Activated B cell treated with CpG ODN at 0.5 μM for 24 hours (primary cell): ENCODE measurements around the gene AP2A1. TPM values are rescaled to one million over a fixed set of nuclear protein-coding genes. Genes with fewer than 3 reads are reported as not detected.

Experiments
- ATAC-seq: fragments of 200-7000 bp; cut with Tn5 transposase; one replicate; pipeline ENCODE4 v1.10.0; 2021; ENCODE audit warnings: low read depth, mild to moderate bottlenecking, moderate library complexity
- CTCF ChIA-PET: fragments of 350-600 bp; sonication (Branson Sonifier 250); formaldehyde crosslinking; loops from one replicate; lab custom pipeline; 2021; ENCODE audit warnings: antibody characterized with exemption; lab: Charles Lee
- POLR2A ChIA-PET: fragments of 350-600 bp; sonication (Branson Sonifier 250); formaldehyde crosslinking; loops from one replicate; lab custom pipeline; 2021; ENCODE audit warnings: antibody characterized with exemption; lab: Charles Lee
- DNase-seq: peaks from one replicate; pipeline ENCODE4 v3.0.0; 2022
- H3K27ac Mint-ChIP-seq: one replicate; pipeline ENCODE4 v1.8.0; 2020; ENCODE audit warnings: mixed read lengths
- H3K27me3 Mint-ChIP-seq: one replicate; pipeline ENCODE4 v1.8.0; 2021; ENCODE audit warnings: mixed read lengths
- H3K36me3 Mint-ChIP-seq: one replicate; pipeline ENCODE4 v1.8.0; 2021; ENCODE audit warnings: low read depth, mixed read lengths
- H3K4me1 Mint-ChIP-seq: one replicate; pipeline ENCODE4 v1.8.0; 2021; ENCODE audit warnings: mixed read lengths
- H3K4me3 Mint-ChIP-seq: one replicate; pipeline ENCODE4 v1.8.0; 2020; ENCODE audit warnings: mild to moderate bottlenecking, mixed read lengths
- H3K9me3 Mint-ChIP-seq: one replicate; pipeline ENCODE4 v1.8.0; 2020; ENCODE audit warnings: mixed read lengths
- intact Hi-C: fragments of 100-400 bp; cut with micrococcal nuclease; formaldehyde crosslinking; loops from one replicate; pipeline ENCODE4 v1.15.1; 2024
- total RNA-seq: library from RNA; stranded (reverse); gene quantifications from 2 replicates; pipeline ENCODE4 v1.2.3, GENCODE V29; 2022
- TF ChIP-seq, protein P1 (sequence below): fragments of 200-600 bp; IDR thresholded peaks from one replicate; pipeline ENCODE4 v1.8.0; 2022; ENCODE audit warnings: antibody characterized with exemption, mild to moderate bottlenecking

AP2A1 gene
- total RNA-seq, 1 donor from 2014 or later = 60.6 TPM

DNA sequence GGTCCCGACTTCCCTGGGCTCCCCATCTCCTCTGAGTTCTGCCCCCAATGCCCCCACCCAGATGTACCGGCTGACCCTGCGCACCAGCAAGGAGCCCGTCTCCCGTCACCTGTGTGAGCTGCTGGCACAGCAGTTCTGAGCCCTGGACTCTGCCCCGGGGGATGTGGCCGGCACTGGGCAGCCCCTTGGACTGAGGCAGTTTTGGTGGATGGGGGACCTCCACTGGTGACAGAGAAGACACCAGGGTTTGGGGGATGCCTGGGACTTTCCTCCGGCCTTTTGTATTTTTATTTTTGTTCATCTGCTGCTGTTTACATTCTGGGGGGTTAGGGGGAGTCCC, 39.8 kb downstream of the AP2A1 start:
- intact Hi-C loops = no loop called here
- POLR2A ChIA-PET = interaction anchor here (1.2 to 1.4 kb wide), 2 partner anchors 40 to 70 kb away, joined by 3 to 4 read pairs; partner anchors contain the start of genes AKT1S1 and AP2A1
- Mint-ChIP-seq H3K4me1 (peaks cover 33% of the 10 kb centered on the region), H3K4me3 (no peak overlapping the region), H3K27ac (peak overlapping the region; percentile 47), H3K36me3 (peaks cover 33% of the 10 kb centered on the region), H3K27me3 (no peaks in the 10 kb centered on the region), H3K9me3 (no peaks in the 10 kb centered on the region)
- TF ChIP-seq, protein P1, sequence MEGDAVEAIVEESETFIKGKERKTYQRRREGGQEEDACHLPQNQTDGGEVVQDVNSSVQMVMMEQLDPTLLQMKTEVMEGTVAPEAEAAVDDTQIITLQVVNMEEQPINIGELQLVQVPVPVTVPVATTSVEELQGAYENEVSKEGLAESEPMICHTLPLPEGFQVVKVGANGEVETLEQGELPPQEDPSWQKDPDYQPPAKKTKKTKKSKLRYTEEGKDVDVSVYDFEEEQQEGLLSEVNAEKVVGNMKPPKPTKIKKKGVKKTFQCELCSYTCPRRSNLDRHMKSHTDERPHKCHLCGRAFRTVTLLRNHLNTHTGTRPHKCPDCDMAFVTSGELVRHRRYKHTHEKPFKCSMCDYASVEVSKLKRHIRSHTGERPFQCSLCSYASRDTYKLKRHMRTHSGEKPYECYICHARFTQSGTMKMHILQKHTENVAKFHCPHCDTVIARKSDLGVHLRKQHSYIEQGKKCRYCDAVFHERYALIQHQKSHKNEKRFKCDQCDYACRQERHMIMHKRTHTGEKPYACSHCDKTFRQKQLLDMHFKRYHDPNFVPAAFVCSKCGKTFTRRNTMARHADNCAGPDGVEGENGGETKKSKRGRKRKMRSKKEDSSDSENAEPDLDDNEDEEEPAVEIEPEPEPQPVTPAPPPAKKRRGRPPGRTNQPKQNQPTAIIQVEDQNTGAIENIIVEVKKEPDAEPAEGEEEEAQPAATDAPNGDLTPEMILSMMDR = no peak
- DNase-seq (no peak), ATAC-seq (no peak)
- CTCF ChIA-PET = no interaction called here

DNA sequence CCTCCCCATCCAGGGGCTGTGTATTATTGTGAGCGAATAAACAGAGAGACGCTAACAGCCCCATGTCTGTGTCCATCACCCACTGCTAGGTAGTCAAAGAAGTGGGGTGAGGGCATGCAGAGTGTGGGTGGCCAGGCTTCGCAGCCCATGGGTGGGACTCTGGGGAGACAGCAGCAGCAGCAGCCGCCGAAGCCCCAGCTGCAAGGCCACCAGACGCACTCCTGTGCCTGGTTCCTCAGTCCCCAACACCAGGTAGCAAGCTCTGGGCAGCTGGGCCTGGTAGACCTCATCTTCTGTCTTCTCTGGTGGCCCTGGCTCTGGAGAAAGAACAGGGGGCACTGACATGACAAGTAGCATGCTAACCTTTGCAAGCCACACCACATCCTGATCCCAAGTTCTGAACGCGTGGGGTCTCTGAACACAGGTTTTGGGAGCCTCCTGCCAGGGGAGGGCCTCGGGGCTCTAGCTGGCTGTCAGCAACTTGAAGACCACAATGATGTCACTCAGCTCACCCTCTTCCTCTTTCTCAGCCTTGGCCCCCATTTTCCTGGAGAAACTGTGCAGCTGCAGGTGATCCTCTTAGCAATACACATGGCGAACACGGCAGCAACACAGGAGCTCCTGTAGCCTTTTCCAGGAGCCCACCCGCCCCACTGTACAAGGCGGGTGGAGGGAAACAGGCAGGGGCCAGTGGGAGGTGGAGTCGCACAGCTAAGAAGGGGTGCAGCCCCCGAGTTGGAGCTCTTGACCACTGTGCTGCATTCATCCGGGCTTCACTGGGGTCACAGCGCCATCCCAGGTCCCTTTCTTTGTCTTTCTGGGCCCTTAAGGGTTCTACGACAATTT, 40.5 kb downstream of the AP2A1 start:
- DNase-seq = no peak
- Mint-ChIP-seq H3K27ac (peak overlapping the region; percentile 79), H3K4me1 (peaks cover 36% of the 10 kb centered on the region), H3K27me3 (no peaks in the 10 kb centered on the region), H3K36me3 (peaks cover 29% of the 10 kb centered on the region), H3K4me3 (peak overlapping the region; percentile 35), H3K9me3 (no peaks in the 10 kb centered on the region)
- intact Hi-C loops = no loop called here
- TF ChIP-seq, protein P1 = no peak
- CTCF ChIA-PET = interaction anchor here (1.1 kb wide), 1 partner anchor 131 kb away, joined by 3 read pairs; no protein-coding TSS in a partner anchor
- POLR2A ChIA-PET = interaction anchor here (0.6 to 1.4 kb wide), 3 partner anchors 41 to 124 kb away, joined by 3 to 5 read pairs (median 4); partner anchors contain the start of genes AKT1S1 and AP2A1
- no peak for ATAC-seq

DNA sequence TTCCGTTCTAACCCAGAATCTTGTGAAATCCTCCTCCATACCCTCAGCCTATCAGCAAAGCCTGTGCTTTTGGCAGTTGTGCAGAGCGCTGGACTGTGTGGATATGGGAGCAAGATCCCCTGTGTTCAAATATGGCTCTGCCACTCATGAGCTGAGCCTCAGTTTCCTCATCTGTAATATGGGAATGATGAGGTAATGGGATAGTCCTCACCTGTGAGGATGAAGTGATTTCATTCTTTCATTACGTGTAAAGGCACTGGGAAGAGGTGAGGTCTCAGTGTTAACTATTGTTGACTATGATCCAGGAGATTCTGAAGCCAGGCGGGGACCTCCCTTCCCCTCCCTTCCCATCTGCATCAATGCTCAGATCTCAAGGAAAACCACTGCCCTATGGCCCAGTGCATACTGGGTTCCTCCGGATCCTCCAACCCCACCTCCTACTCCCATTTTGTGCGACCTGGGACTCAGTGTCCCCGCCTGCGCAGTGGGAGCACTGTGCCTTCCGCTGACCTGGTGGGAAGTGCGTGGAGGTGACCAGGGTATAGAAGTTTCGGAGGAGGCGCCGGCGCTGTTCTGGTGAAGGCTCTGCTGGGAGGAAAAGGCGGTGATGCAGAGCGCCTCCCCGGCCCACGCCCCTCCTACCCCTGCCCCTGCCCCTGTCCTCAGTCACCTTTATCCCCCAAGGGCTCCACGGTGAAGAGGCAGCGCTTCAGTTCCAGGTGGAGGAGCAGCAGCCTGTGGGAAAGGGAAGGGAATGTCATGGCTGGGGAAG, 41.3 kb downstream of the AP2A1 start:
- Mint-ChIP-seq H3K4me3 (peak overlapping the region; percentile 91), H3K36me3 (peaks cover 23% of the 10 kb centered on the region), H3K9me3 (no peaks in the 10 kb centered on the region), H3K27ac (no peak overlapping the region), H3K4me1 (peaks cover 44% of the 10 kb centered on the region), H3K27me3 (no peaks in the 10 kb centered on the region)
- no peak for DNase-seq
- intact Hi-C loops = loop anchor here (1.0 to 2.0 kb wide), 2 partner anchors 42 to 121 kb away; partner anchors contain the start of genes ATF5 and NUP62
- no peak for ATAC-seq
- ChIA-PET POLR2A (interaction anchor here (0.6 to 1.8 kb wide), 11 partner anchors 40 to 1087 kb away, joined by 3 to 10 read pairs (median 4); partner anchors contain the start of genes AKT1S1, AP2A1, PRR12 and PTOV1), CTCF (interaction anchor here (1.1 kb wide), 1 partner anchor 130 kb away, joined by 3 read pairs; no protein-coding TSS in a partner anchor)
- TF ChIP-seq, protein P1 = no peak

DNA sequence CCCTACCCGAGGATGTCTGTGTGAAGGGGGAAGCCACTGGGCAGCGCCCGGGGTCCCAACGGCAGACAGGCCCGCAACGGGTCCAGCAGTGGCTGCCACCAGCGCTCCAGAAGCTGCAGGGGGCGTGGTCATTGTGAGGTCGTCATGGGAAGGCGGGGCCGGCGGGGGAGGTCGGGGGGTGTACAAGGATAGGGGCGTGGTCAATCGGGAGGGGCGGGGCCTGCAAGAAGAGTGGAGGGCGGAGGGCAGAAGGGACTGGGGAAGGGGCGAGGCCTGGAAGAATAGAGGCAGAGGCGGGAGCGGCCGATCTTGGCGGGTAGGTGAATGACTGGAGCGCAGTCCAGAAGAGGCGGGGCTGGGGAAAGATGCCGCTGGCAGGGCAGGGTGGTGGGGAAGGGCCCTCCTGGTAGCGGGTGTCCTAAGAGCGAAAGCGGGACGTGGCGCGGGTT, 41.9 kb downstream of the AP2A1 start:
- peak overlapping the region; percentile 74 for H3K27ac Mint-ChIP-seq
- H3K4me1 Mint-ChIP-seq = peaks cover 49% of the 10 kb centered on the region
- DNase-seq (peak; percentile 88), ATAC-seq (peak; percentile 56)
- intact Hi-C loops = loop anchor here (1.0 to 2.0 kb wide), 2 partner anchors 42 to 120 kb away; partner anchors contain the start of genes ATF5 and NUP62
- ChIA-PET POLR2A (interaction anchor here (0.6 to 1.8 kb wide), 8 partner anchors 42 to 1088 kb away, joined by 3 to 10 read pairs (median 4); partner anchors contain the start of genes AP2A1, PRR12 and PTOV1), CTCF (no interaction called here)
- H3K27me3 Mint-ChIP-seq = no peaks in the 10 kb centered on the region
- H3K9me3 Mint-ChIP-seq = no peaks in the 10 kb centered on the region
- H3K4me3 Mint-ChIP-seq = peak overlapping the region; percentile 91
- peaks cover 19% of the 10 kb centered on the region for H3K36me3 Mint-ChIP-seq
- TF ChIP-seq, protein P1 = no peak
